Stimulated activated CD8-positive, alpha-beta memory T cell treated with anti-CD3 and anti-CD28 coated beads, Interleukin-15, amount 100 ng/mL, for 1 hour (primary cell): ENCODE results near the gene USP48.
"Not testable (repeated sequence)": the region's sequence is repeated elsewhere in the genome, so short reads cannot be mapped to it uniquely, and the experiment has no call there.

Source experiments
- DNase-seq: peaks from one replicate; pipeline ENCODE4 v3.0.0-alpha.2; 2020; ENCODE audit warnings: low read depth

Gene USP48

GRCh38 chr1:21774835-21775549 lies 8.0 kb downstream of the USP48 start:
- no peak for DNase-seq

GRCh38 chr1:21773585-21773984 lies 9.4 kb downstream of the USP48 start:
- DNase-seq: no peak

DNA sequence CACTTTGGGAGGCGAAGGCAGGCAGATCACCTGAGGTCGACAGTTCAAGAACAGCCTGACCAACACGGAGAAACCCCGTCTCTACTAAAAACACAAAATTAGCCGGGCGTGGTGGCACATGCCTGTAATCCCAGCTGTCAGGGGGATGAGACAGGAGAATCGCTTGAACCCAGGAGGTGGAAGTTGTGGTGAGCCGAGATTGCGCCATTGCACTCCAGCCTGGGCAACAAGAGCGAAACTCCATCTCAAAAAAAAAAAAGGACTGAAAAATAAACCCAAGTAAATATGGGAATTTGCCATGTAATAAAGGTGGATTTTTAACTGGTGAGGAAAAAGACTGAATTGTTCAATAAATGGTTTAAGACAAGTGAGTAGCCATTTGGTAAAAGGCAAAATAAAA lies 11.3 kb downstream of the USP48 start:
- DNase-seq: not testable (repeated sequence)

DNA sequence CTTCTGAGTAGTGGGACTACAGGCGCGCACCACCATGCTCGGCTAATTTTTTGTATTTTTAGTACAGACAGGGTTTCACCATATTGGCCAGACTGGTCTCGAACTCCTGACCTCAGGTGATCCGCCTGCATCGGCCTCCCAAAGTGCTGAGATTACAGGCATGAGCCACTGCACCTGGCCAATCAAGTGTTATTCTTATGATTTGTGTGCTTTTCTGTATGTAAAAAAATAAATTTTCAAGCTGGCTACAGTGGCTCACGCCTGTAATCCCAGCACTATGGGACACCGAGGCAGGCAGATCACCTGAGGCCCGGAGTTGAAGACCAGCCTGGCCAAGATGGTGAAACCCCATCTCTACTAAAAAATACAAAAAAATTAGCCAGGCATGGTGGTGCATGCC lies 12.3 kb downstream of the USP48 start:
- DNase-seq: not testable (repeated sequence)

GRCh38 chr1:21770201-21770600 lies 12.7 kb downstream of the USP48 start:
- no peak for DNase-seq

- not testable (repeated sequence) for DNase-seq
Observed at GRCh38 chr1:21767106-21767505, 15.8 kb downstream of the USP48 start.

DNA sequence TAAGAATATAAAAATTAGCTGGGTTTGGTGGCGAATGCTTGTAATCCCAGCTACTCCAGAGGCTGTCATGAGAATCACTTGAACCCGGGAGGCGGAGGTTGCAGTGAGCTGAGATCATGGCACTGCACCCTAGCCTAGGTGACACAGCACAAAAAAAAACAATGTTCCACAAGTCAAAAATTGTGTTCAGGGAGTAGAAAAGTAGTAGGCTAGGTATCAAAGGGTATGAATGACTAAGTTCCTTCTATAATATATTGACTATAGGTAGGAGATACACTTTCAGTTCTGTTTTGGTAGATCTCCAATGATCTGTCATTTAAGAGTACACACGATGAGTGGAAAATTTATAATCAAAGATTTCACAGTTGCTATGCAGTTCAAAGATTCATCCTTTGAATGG lies 16.7 kb downstream of the USP48 start:
- DNase-seq: no peak

GRCh38 chr1:21764615-21765423 lies 18.1 kb downstream of the USP48 start:
- DNase-seq: no peak

DNA sequence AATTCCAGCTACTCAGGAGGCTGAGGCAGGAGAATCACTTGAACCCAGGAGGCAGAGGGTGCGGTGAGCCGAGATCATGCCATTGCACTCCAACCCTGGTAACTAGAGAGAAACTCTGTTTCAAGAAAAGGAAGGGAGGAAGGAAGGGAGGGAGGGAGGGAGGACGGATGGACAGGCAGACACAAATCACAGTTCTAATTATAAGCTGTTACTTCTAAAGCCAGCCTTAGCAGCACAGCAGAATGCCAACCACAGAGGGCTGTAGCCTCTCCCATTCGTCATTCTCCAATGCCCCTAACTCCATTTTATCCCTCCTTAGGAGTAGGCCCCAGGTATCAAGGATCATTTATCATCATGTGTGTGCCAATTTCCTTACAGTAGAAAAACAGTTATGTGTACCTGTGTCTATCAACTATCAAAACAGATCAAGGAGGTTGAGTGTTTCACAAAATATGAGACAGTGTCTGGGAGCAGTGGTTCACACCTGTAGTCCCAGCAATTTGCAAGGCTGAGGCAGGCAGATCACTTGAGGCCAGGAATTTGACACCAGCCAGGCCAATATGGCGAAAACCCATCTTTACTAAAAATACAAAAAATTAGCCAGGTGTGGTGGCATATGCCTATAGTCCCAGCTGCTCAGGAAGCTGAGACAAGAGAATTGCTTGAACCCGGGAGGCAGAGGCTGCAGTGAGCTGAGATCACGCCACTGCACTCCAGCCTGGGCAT lies 19.1 kb downstream of the USP48 start:
- DNase-seq: no peak

DNA sequence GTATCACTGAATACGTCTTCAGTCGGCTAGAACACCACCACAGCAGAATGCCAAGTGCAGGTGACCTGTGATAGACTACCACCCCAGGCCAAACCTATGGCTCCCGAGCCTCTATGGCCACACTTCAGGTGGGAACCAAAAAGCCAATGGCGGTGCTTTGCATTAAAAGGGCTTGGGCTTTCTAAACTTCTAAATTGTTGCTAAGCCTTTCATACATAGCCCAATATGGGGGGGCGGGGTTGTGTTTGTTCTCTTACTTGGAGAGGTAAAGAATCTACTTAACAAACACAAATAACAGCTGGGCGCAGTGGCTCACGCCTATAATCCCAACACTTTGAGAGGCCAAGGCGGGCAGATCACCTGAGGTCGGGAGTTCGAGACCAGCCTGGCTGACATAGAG lies 19.7 kb downstream of the USP48 start:
- DNase-seq: no peak

DNA sequence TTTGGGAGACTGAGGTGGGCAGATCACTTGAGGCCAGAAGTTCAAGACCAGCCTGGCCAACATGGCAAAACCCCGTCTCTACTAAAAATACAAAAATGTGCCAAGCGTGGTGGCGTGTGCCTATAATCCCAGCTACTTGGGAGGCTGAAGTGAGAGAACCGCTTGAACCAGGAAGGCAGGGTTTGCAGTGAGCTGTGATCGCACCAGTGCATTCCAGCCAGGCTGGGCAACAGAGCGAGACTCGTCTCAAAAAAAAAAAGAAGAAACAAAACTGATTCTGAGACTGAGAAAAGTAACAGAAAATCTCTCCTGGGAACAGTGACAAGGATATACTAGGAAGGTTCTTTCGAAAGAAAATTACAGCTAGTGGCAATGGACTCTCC lies 20.9 kb downstream of the USP48 start:
- no peak for DNase-seq

DNA sequence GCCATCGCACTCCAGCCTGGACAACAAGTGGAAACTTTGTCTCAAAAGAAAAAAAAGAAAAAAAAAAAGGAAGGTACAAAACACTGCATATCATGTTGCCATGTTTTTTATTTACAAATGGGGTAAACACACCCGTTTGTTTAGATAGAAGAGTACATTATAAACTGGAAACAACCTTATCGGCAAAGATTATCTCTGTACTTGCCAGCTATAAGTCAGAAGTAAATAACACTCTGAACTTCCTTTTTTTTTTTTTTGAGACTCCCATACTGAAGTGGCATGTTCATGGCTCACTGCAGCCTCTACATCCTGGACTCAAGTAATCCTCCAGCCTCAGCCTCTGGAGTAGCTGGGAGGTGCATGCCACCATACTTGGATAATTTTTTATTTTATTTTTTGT lies 21.9 kb downstream of the USP48 start:
- DNase-seq: no peak

DNA sequence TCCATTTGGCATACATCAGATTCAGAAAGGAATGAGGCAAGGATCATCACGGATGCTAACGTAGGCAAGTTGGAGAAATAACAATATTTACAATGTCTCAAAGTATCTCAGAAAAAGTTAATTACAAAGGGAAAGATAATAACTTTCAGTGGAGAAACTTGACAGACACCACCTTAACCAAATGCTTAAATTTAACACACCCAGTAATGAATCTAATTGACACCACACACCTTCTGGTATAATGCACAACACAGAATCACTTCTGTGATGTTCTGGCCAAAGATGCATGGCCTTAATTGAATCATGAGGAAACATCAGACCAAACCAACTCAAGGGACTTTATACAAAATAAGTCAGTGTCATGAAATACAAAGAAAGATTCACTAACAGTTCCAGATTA lies 23.1 kb downstream of the USP48 start:
- DNase-seq: no peak

DNA sequence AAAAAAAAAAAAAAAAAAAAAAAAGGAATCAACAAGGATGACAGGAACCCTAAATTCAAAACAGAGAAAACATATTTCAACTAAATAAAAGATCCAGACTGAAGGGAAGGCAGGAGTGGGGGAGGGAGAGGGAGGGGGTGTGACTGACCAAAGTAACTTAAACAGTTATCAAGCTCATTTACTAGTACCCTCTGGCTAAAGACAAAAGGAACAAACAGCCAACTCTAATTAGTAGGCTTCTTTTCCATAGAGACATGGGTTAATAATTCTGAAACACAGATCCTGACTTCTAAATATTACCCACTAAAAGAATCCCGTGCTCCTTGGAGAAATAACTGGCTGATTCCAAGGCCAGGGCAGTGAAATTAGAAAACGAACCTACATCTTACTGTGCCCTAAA lies 23.8 kb downstream of the USP48 start:
- no peak for DNase-seq

GRCh38 chr1:21758614-21759013 lies 24.3 kb downstream of the USP48 start:
- no peak for DNase-seq

DNA sequence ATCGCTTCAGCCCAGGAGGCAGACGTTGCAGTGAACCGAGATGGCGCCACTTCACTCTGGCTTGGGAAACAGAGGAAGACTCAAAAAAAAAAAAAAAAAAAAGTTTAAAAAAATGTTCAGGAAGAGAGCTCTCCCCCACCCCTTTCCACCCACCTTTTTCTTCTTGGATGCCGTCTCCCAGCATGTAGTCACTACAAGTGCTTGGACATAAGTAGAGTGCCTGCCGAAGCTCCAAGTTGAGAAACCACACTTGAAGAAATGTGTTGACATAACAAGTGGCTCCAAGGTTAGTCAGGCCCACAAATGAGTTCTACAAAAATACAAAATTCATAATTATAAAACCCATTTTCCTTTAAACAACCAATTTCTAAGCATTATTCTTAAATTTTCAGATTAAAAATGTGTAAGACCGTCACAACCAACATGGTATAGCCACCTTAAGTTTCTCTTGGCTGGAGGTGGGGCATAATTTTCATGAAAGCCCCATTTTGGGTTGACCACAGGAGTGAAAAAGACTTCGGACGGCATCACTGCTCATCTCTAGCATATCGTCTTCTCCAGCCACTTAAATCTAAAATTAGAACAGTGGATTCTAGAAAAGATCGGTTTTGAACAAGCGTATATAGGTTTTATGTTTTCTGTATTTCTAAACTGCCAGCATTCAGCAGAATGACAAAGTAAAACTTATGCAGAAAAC lies 26.4 kb downstream of the USP48 start:
- no peak for DNase-seq

- no peak for DNase-seq
Observed at GRCh38 chr1:21755067-21755466, 27.9 kb downstream of the USP48 start.

DNA sequence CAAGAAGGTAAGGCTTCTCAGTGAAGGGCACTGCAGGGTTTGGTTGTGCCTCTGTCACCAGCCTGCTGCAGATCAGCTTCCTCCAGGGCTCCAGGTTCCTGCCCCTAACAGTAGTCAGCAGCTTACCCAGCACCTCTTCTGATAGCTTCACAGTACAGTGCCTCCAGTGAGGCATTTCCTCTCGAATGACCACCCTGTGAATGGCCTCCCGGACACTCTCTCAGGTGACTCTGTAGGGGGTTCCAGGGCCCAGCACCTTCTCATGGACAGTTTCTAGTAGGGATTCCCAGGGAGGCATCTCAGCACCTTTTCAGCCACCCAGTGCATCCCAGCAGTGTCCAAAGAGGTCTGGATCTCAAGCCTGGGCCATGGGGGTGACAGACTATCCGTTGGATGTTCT lies 28.4 kb downstream of the USP48 start:
- no peak for DNase-seq

GRCh38 chr1:21752186-21752585 lies 30.8 kb downstream of the USP48 start:
- DNase-seq: no peak

GRCh38 chr1:21751281-21751680 lies 31.7 kb downstream of the USP48 start:
- no peak for DNase-seq

GRCh38 chr1:21750841-21751240 lies 32.1 kb downstream of the USP48 start:
- DNase-seq: no peak

DNA sequence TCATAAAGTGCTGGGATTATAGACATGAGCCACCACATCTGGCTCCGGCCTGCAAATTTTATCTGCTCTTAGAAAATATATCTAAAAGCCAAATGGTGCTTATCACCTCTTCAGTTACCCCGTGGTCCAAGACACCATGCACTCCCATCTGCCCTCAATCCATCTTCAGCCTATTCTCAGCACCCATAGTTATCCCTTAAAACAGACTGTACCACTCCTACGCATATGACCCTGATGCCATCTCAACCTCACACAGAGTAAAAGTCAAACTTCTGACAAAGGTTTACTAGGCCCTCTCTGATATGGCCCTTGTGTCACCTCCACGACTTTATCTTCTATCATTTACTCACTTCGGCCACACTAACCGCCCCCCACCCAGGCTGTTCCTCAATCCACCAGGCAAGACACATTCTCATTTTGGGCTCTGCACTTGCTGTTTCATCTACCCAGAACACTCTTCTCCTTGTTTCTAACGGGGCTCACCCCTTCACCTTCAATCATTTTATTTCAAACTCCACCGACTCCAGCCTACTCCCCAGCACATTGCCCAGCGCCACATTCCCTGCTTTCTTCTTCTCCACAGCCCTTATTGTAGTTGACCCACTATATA lies 33.0 kb downstream of the USP48 start:
- no peak for DNase-seq
